Activated CD4-positive, alpha-beta T cell treated with anti-CD3 and anti-CD28 coated beads, Interleukin-2, amount 50 U/mL, for 24 hours (primary cell): ENCODE results near the gene SCUBE3.

Experiments used
- DNase-seq, 2 donors: peaks; one replicate each; pipeline ENCODE4 v3.0.0-alpha.2; 2020; ENCODE audit warnings: low read depth in 1 of 2, low spot score in 1 of 2

The SCUBE3 gene

DNA sequence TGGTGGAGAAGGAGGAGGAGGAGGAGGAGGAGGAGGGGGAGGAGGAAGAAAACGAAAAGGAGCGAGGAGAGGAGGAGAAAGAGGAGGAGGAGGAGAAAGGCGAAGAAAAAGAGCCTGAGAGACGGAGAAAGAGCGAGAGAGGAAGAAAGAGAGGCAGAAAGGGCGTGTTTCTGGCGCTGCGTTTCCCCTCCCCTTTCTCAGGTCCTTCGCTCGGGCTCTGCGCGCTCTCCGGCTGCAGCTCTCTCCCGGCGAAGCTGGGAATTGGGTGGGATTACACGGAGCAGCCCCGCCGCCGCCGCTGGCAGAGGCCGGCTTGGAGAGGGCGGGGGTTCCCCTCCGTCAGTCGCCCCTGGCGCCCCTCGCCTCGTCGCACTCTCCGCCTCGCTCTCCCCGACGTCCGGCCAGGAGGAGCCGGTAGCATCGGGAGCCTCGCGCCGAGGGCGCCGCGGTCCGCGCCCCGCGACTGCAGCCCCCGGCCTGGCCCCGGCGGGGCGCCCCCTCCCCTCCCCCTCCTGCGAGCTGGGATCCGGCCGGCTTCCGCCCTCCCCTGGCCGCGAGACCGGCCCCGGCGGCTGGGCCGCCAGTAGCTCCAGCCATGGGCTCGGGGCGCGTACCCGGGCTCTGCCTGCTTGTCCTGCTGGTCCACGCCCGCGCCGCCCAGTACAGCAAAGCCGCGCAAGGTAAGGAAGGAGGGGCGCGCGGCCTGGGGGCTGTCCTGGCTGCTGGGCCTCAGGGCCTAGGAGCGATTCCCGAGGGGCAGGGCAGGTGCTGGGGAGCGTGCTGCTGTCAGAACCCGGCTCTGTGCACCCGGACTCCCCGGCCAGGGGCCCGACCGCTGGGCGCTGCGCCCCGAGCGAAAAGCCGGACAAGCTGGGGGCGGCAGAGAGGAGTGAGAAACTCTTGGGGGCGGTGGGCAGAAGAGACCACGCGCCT lies at the start of gene SCUBE3:
SCUBE3 (plus strand) TSS at position 133 of the 933 bp plus-strand sequence; CDS start at position 596, 463 bp downstream.
- DNase-seq = no peak

DNA sequence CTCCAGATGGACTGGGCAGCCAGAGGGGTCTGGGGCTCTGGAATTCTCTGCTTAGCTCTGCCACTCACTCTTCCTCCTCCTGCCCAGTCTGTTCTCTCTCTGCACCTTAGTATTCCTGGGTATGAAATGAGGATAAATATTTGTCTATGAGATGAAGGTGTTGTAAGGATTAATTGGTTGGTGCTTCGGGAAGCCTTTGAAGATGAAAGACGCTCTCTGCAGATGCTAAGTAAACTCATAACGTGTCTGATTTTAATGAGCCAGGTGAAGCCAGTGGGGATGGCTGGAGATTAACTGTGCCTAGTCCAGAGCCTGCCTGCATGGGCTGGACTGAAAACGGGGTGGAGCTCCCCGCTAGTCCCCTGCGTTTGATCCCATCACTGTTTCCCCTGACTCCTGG lies 49.5 kb upstream of the SCUBE3 start:
- no peak for DNase-seq

DNA sequence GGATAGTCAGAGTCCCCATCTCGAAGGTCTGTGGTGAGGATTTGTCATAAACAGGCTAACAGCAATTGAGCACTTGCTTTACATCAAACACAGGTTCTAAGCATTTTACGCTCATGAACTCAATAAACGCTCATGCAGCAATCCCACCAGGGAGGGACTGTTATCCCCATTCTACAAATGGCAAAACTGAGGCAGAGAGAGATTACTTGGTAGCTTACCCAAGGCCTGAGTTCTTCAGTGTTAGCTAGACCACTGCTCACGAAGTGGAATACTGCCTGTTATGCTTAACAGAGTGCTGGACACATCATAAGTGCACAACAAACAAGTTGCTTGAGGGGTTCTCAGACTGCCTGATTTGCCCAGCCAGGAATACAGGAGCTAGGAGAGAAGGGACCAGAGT lies 48.9 kb upstream of the SCUBE3 start:
- DNase-seq = no peak

DNA sequence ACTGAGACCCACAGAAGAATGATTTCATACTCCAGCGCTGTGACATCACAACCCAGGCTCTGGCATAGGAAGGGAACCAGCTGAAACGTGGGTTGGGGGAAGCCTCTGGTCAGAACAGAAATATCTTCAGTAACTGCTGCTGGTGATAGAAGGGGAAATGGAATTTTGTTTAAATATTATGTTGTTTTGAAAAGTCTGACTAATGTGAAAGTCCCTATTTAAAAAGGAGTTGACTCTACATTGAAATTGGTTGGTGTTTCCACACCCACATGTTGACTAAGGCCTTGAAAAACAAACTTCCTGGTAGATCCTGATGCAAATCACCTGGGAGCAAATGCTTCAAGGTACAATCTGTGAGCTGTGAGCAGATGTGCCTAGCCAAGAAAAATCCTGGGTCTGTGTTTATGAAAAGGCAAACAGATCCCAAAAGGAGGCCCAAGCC lies 48.1 kb upstream of the SCUBE3 start:
- DNase-seq = no peak

DNA sequence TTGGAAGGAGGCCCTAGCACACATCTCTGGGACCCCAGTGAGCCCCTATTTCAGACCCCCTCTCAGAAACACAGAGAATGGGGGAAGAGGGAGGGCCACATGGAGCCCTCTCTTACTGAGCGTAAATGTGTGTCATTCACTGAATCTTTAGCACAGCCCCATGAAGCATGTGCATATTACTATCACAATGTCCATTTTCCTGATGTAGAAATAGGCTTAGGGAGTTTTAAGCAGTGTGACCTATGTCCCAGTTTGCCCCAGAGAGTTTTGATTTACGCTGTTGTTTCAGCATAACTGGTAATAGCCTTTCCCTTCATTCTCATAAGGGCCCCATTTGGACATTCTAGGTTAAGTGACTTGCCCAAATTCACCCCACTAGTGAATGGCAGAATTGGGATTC lies 47.6 kb upstream of the SCUBE3 start:
- no peak for DNase-seq

DNA sequence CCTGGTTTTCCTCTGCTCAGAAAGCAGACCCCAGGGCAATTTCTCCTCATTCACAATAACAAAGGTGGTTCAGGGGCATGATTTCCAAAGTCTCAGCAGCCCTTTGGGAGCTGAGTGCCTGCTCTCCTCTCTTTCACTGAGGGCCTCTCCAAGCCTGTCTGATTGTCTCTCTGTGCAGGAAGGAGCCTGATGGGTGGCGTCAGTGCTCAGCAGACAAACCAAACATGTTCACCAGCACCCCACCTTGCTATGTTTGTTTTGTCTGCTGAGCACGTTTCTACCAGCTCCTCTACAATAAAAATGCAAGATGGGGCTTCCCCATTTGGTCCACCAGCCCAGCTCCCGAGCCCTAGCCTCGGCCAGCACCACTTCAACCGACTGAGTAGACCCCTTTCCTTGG lies 47.2 kb upstream of the SCUBE3 start:
- DNase-seq = no peak

DNA sequence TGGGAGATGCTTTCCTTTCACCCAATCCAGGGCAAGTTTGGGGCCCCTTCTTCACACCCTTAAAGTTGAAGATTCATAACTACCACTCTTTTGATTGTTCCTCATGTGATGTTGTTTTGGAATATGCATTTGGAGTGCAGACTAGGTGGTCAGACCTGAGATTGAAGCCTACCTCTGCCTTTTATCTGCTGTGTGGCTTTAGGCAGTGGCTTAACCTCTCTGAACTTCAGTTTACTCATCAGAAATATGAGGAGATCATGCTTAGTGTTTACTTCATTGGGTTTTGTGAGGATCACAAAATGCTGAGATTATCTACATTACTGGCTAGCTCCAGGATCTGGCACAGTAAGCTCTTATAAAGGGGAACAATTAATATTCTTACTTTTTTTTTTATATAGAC lies 46.3 kb upstream of the SCUBE3 start:
- DNase-seq = no peak

DNA sequence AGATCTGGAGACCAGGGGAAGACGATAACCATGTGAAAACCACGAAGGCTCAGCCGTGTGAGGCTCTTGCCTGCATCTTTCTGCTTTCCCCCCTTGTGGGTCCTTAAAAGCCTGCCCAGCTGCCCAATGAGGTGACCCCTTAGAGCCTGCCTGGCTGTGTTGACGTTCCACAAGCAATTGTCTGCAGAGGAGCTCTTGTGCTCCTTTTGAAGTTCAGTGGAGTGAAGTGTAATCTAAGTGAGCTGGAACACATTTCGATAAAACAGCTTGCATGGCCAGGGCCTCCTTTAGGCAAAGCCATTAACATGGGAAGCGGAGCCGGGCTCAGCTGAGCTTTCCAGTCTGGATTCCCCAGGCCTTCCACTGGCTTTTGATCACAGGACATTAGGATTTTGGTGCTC lies 45.3 kb upstream of the SCUBE3 start:
- no peak for DNase-seq

DNA sequence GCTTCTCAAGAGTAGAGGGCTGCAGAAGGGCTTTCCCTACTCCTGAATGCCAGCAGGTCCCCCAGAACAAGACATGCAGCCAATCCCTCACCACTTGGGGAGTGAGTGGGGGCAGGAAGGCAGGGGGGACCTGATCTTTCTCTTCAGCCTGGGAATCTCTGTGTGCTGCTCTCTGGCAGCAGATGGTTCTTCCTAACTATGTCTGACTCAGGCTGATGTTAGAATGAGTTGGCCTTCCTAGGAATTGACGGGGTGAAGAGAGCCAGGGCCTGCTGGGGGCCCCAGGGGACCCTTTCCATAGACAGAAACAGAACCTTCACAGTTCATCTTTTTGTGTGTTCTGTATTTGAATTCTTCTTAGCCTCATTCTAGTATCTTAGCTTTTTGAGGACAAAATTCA lies 43.6 kb upstream of the SCUBE3 start:
- no peak for DNase-seq

DNA sequence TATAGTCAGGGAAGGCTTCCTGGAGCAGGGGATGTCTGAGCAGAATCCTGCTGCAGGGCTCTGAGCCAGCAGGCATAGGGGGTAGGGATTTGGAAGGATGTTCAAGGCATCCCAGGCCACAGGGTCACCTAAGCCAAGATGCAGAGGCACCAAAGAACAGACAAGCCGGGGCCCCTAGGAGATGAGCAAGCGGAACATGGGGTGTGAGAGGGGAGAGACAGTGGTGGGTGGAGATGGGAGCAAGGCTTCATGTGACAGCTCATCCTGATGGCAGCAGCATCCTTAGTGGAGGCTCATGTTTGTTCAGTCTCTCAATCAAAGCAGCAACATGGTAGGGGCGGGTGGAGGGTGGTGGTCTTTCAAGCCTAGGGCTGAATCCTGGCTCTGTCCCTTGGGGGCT lies 42.9 kb upstream of the SCUBE3 start:
- no peak for DNase-seq

DNA sequence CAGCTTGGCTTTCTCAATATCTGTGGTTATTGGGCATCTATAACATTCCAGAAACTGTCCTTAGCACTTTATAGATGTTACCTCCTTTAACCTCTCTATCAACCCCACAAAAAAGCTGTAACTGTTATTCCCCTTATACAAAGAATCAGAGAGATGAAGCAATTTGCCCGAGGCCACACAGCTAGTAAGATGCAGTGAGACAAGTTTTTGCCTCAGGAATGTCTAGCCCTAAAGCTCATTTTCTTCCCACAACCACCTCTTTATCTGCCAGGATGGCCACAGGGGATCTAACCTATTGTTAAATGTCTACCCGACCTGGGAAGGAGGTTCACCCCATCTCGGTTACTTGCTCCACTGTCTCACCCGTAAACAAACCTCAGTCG lies 40.7 kb upstream of the SCUBE3 start:
- DNase-seq = no peak

DNA sequence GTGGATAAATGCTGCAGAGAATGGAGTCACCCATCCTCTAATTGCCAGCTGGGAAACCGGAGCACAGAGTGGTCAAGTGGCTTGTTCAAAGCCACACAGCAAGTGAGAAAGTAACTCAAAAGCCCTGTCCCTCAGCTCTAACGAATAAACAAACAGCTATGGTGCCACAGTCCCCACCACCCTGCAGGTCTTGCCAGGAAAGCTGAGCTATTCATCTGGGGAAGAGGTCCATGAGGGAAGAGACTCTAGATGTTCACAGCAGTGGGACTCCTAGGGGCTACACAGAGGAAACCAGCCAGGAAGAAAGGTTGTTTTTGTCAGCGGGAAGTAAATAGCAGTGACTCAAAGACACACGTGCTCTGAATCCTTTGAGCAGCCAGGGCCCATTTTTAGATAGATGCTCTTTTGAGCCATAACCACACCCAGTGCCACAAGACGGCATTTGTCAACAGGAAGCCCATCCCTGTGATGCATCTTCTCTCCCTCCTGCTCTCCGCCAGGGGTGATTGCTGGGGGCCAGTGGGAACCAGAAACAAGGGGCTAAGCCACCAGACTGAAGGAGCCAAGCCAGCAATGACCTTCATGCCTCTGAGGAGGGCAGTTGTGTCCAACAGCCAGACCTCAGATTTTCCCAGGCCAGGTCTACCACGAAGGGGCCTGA lies 40.2 kb upstream of the SCUBE3 start:
- no peak for DNase-seq

DNA sequence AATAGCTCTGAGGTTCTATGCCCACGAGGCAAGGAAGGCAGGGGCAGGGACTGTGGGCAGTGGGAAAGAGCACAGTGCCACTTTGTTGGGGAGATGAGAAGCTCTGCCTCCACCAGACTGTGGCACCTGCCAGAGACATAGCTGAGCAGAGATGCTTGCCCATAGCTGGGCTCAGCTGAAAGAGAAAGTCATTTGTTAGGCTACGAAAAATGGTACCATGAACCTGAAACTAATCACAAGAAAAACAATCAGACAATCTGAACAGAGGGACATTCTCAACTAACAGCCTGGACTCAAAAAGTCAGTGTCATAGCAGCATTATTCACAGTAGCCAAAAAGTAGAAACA lies 39.7 kb upstream of the SCUBE3 start:
- no peak for DNase-seq

DNA sequence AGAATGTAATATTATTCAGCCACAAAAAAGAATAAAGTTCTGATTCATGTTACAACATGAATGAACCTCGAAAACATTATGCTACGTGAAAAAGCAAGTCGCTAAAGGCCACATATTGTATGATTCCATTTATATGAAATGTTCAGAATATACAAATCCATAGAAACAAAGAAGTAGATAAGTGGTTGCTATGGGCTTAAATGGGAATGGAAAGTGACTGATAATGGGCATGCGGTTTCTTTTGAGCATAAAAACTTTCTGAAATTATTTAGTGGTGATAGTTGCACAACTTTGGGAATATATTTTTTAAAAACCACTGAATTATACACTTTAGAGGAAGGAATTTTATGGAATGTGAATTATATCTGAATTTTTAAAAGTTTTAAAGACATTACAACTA lies 39.3 kb upstream of the SCUBE3 start:
- DNase-seq = no peak

DNA sequence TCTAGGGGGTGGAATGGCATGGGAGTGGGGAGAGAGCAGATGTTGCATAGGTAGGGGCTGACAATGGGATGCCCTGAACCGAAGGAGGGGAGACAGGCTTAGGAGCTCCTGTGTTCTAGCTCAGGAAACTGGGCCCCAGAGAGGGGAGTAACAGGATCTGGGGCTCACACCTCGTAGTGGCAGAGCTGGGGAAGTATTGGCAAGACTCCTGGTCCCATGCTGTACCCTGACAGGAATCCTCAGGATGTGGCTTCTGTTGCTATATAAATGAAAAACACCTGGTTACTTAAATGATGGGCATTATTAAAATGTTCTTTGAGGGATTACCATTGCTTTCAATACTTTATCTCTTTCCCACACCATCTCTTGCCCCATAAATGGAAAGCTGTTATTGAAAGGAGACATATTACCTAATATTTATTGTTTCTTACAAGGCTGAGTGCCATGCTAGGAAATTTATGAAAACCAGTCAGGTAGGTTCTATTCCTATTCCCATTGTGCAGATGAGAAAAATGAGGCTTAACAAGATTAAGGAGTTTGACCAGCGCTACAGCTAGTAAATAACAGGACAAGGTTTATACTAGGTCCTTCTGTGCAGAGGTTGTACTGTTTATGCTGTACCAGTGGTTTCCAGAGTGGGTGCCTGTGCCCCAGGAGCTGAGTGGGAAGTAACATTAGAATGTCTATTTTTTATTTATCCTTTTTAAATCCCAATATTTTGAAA lies 37.3 kb upstream of the SCUBE3 start:
- no peak for DNase-seq

DNA sequence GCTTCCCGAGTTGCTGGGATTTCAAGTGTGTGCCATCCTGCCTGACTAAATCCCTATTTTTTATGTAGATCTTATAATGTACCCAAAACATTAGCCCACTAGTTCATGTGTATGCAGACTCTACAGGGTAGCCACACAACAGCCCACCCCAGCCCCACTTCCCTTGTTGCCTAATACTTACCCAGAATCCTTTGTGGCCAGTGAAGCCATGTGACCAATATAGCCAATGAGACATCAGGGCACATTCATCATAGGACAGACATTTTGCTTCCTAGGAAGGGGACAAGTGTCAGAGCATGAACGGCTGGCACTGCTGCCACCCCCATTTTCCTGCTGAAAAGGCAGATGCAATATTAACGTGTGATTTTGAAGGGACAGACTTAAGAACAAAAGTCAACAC lies 36.6 kb upstream of the SCUBE3 start:
- no peak for DNase-seq

DNA sequence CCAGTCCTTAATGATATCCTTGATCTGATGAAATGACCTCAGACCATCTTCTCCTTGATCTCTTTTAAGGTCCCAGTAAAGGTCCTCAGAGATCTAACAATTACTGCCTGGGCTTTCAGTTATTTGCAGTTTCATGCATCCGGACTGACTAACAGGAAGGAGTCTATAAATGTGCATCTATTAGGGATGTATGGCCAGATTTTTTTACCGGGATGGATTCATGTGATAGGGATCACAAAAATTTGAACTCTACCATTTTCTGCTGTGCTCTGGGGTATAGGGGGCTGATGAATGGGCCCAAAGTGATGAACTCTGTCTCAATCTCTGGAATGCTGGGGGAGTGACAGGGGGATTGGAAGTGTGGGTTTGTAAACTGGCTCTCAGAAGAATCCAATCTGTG lies 36.2 kb upstream of the SCUBE3 start:
- no peak for DNase-seq

DNA sequence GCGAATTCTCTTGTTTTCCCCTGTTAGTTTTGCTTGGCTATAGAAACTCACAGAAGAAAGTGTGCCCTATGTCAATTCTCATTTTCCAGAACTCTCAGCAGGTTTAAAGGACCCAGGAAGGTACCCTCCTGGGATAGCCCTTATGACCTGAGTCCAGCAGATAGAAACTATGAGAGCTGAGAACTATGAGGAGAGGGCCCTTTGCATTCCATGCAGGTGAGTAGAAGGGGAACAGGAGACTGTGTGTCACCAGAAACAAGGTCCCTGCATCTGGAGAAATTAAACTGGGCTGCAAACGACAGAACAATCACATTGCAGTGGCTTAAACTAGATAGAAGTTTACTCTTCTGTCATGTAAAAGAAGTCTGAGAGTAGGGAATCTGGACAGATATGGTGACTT lies 35.7 kb upstream of the SCUBE3 start:
- DNase-seq = no peak

DNA sequence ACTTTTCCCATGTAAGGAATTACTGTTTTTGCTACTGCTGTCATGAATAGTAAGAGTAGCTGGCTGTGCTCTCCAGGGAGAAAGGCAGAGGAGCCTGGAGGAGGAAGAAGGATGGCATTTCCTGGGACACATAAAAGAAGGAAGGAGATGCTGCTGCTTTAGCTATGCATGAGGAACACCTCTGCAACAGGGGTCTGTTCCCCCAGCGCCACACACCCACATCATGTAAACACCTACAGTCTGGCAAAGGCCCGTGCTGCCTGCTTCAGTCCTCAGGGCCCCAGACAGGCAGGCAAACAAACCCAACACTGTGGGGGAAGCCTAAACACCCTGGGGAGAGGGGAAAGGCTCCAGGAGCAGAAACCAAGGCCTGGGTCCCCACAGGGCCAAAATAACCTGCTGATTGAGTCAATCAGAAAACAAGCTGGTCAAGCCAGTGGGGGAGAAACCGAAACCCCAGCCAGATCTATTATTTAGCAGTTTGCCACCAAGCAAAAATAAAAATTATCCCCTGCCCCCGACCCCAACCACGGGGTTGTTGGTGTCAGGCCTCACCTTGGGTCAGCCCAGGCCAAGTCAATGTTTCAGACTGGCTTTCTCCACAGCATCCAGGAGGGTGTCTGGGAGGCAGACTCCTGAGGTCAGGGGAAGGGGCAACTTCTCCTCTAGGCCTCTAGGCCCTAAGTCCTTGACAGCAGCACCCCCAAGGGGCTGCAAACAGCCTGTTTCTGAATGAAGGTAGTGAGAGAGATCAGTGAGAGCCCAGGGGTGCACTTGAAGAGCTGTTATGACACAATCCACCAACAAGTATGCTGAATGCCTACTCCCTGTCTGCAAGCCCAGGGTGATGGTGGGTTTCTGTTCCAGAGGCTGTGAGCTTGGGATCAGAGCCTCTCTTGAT lies 34.6 kb upstream of the SCUBE3 start:
- no peak for DNase-seq

DNA sequence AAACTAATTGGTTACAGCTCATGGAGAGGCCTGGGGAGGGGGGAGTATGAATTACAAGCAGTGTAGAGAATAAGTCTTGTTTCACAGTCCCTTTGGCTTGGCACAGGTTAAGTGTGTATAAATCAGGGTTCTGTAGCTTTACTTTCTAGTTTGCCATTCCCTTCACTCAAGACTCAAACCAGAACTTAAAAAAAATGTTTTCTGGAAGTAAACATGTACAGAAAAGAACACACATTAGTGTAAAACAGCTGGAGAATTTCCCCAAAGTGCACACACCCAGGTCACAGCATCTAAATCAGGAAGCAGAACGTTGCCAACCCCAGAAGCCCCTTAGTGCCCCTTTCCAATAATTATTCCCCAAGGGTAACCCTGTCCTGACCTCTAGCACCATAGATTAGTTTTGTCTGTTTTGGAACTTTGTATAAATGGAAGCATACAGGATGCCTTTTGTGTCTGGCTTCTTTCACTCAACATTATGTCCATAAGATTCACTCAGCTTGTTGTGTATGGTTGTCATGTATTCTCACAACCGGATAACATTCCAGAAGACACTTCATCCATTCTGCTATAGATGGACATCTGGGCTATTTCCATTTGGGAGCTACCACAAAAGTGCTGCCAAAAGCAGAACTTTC lies 33.7 kb upstream of the SCUBE3 start:
- DNase-seq = no peak
